Measurements from ENCODE around the gene DMXL2. TPM values are rescaled to one million over a fixed set of nuclear protein-coding genes. Genes with fewer than 3 reads are reported as not detected.

The DMXL2 gene
- total and polyA plus RNA-seq, 9 of the 15 experiments (the other 6 are each of a cell fraction or from before 2014, with no cell fraction given), result 9.3 to 57.7 (median 30.7) TPM

DNA sequence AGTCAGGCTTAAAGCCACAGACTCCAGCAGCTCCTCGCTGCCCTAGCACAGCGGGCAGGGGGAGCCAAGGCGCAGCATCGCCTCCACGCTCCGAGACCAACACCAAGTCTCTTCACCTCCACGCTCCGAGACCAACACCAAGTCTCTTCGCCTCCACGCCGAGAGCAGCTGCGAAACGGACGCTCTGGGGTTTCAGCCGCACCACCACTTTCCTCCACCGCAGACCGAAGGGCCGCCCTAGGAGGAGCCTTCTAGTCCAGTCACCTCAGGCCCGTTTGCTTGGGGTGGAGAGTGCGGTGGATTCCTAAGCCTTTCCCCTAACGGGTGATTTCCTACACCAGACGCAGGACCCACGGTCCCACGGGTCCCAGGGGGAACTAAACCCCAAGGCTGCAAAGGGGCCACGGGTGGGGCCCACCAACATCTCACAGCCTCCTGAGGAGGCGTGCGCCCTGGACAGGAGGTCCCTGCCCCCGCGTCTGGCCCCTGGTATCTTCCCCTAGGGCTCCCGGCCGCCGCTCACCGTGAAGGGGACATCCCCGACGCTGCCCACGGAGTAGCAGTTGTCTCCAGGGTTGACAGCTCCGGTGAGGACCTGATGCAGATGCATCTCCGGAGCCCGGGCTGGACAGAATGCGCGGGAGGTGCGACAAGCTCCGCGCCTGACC is 501 bp downstream of the DMXL2 start (continued):
- TF ChIP-seq, protein P1, sequence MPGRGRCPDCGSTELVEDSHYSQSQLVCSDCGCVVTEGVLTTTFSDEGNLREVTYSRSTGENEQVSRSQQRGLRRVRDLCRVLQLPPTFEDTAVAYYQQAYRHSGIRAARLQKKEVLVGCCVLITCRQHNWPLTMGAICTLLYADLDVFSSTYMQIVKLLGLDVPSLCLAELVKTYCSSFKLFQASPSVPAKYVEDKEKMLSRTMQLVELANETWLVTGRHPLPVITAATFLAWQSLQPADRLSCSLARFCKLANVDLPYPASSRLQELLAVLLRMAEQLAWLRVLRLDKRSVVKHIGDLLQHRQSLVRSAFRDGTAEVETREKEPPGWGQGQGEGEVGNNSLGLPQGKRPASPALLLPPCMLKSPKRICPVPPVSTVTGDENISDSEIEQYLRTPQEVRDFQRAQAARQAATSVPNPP (IDR thresholded peaks at IDR 0.05; ENCODE audit: borderline replicate concordance, insufficient read depth, insufficient read length), result no peak
- TF ChIP-seq POLR2G (IDR thresholded peaks at IDR 0.05; ENCODE audit: low read depth, low read length) (peak; percentile 84), TBP (optimal IDR thresholded peaks at IDR 0.05; ENCODE audit: low read depth, low read length) (peak; percentile 36), HDAC1 (IDR thresholded peaks at IDR 0.05) (peak in 1 of 2 experiments; percentile 81; a peak in 2 of 4 replicates), DDX20 (tag; IDR thresholded peaks at IDR 0.05; ENCODE audit: low read depth) (no peak), NFIX (CRISPR knock-in tag; IDR thresholded peaks at IDR 0.05; ENCODE audit: low read depth) (no peak), EGR1 (conservative IDR thresholded peaks at IDR 0.05) (peak; percentile 61), SMARCB1 (IDR thresholded peaks at IDR 0.05; ENCODE audit: insufficient read length, low read depth) (no peak), ARID2 (IDR thresholded peaks at IDR 0.05) (peak; percentile 48; the same call in 1 of the 2 replicates), POLR2A (conservative IDR thresholded peaks at IDR 0.05) (no peak; the same call in 1 of the 2 replicates), NCOA6 (IDR thresholded peaks at IDR 0.05) (no peak), ZNF586 (CRISPR knock-in tag; conservative IDR thresholded peaks at IDR 0.05) (no peak), NCOR1 (IDR thresholded peaks at IDR 0.05) (0 out of 2 replicates have a peak, but pooled peaks have one; percentile 17), JUNB (CRISPR knock-in tag; conservative IDR thresholded peaks at IDR 0.05) (no peak), SAP30 (IDR thresholded peaks at IDR 0.05; ENCODE audit: borderline replicate concordance, insufficient read depth, low read depth, low read length, poor library complexity, severe bottlenecking) (peak; percentile 61)
- TF ChIP-seq, protein P2, sequence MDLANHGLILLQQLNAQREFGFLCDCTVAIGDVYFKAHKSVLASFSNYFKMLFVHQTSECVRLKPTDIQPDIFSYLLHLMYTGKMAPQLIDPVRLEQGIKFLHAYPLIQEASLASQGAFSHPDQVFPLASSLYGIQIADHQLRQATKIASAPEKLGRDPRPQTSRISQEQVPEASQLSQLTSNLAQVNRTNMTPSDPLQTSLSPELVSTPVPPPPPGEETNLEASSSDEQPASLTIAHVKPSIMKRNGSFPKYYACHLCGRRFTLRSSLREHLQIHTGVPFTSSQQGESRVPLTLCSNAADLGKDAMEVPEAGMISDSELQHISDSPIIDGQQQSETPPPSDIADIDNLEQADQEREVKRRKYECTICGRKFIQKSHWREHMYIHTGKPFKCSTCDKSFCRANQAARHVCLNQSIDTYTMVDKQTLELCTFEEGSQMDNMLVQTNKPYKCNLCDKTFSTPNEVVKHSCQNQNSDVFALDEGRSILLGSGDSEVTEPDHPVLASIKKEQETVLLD (IDR thresholded peaks at IDR 0.05), result peak; percentile 29; the same call in 1 of the 2 replicates
- TF ChIP-seq, protein P3, sequence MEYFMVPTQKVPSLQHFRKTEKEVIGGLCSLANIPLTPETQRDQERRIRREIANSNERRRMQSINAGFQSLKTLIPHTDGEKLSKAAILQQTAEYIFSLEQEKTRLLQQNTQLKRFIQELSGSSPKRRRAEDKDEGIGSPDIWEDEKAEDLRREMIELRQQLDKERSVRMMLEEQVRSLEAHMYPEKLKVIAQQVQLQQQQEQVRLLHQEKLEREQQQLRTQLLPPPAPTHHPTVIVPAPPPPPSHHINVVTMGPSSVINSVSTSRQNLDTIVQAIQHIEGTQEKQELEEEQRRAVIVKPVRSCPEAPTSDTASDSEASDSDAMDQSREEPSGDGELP (CRISPR knock-in tag; IDR thresholded peaks at IDR 0.05; ENCODE audit: borderline replicate concordance), result no peak; the same call in 1 of the 2 replicates
- TF ChIP-seq, protein P4, sequence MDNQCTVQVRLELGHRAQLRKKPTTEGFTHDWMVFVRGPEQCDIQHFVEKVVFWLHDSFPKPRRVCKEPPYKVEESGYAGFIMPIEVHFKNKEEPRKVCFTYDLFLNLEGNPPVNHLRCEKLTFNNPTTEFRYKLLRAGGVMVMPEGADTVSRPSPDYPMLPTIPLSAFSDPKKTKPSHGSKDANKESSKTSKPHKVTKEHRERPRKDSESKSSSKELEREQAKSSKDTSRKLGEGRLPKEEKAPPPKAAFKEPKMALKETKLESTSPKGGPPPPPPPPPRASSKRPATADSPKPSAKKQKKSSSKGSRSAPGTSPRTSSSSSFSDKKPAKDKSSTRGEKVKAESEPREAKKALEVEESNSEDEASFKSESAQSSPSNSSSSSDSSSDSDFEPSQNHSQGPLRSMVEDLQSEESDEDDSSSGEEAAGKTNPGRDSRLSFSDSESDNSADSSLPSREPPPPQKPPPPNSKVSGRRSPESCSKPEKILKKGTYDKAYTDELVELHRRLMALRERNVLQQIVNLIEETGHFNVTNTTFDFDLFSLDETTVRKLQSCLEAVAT (IDR thresholded peaks at IDR 0.05), result peak in 1 of 2 experiments; percentile 59; a peak in 2 of 4 replicates
- TF ChIP-seq, protein P5, sequence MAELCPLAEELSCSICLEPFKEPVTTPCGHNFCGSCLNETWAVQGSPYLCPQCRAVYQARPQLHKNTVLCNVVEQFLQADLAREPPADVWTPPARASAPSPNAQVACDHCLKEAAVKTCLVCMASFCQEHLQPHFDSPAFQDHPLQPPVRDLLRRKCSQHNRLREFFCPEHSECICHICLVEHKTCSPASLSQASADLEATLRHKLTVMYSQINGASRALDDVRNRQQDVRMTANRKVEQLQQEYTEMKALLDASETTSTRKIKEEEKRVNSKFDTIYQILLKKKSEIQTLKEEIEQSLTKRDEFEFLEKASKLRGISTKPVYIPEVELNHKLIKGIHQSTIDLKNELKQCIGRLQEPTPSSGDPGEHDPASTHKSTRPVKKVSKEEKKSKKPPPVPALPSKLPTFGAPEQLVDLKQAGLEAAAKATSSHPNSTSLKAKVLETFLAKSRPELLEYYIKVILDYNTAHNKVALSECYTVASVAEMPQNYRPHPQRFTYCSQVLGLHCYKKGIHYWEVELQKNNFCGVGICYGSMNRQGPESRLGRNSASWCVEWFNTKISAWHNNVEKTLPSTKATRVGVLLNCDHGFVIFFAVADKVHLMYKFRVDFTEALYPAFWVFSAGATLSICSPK (IDR thresholded peaks at IDR 0.05; ENCODE audit: borderline replicate concordance), result no peak
- TF ChIP-seq, protein P6, sequence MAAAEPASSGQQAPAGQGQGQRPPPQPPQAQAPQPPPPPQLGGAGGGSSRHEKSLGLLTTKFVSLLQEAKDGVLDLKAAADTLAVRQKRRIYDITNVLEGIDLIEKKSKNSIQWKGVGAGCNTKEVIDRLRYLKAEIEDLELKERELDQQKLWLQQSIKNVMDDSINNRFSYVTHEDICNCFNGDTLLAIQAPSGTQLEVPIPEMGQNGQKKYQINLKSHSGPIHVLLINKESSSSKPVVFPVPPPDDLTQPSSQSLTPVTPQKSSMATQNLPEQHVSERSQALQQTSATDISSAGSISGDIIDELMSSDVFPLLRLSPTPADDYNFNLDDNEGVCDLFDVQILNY (CRISPR knock-in tag; IDR thresholded peaks at IDR 0.05), result no peak
